HK-2 (cell line): Measurements from ENCODE around the gene GLIS1.

Source experiments
- DNase-seq: peaks from one replicate; pipeline ENCODE4 v3.0.0-alpha.2; 2018; ENCODE audit not compliant: unreplicated experiment

GLIS1 gene

DNA sequence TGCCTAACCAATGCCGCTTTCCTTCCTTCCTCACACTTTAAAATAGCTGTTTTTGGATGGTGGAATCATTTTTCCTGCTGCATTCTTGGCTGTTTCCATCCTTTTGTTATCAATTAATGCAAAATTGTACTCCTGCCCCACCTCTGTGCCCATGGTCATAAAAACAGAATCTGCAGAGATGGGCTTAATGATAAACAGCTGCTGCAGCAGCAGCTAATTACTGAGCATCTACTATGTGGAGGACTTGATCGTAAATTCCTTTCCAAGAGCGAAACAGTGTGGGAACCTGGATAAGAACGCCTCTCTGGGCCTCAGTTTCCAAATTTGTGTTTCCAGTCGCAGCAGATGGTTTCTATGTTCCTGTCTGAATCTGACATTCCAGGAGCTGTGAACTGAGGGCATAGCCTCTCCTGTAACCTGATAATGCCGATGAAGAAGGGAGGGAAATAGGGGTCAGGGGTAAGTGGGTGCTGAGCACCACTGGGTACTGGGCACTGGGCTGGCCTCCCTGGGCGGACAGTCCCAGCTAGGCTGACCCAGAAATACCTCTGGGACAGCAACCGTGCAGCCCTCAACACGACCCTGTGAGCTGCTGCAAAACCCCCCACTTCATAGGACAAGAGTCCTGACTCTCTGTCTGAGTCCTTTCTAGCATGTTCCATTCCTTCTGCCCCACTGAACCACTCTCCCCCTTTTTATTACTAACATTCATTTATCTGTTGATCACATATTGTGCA is 158.1 kb downstream of the GLIS1 start:
- no peak for DNase-seq

DNA sequence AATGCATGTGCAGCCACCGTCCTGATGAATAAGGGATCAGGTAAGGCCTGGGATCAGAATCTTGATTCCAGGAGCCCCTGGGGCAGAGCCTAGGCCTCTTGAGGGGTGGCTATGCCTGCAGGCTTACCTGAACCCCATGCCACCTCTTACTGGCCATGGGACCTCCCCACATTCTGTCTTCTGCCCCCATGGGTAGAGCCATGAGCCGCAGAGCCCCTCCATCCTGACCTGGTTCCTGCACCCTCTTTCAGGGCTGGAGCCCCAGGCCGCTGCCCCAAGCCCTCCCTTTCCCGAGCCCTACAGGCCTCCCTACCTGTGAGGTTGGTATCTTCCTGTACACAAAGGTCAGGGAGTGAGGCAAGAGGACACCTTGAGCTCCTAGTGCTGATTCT is 159.0 kb downstream of the GLIS1 start:
- no peak for DNase-seq

DNA sequence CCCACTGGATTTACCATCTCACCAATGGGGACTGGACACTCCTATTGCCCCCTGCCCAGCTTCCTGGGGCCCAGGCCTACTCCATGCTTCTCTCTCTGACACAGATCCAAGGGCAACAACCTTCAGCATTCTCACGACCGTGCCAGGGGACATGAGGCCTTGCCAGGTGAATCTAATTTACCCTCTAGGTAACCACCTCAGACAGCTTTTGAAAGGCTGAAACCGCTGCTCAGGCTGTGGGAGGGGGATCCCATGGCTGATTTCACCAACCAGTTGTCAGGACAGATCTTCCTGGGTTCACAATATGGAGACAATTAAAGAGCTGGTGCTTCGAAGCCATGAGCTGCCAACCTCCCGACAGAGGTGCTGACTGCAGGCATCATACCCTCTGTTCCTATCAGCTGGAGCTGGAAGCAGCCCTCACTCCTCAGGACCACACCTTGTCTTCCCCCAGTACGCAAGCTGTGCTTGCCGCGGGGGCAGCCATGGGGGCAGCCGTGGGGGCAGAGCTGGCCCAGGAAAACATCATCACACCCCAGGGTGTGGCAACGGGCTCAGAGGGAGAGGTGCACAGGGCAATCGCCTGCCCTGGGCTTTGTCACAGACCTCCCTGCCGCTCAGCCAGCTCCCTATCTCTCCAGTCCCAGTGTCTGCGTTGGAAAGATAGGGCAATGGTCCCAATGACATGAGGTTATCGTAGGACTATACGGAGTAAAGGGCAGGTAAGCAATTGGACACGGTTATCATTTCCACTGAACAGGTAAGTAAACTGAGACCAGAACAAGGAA is 159.5 kb downstream of the GLIS1 start:
- DNase-seq = no peak

DNA sequence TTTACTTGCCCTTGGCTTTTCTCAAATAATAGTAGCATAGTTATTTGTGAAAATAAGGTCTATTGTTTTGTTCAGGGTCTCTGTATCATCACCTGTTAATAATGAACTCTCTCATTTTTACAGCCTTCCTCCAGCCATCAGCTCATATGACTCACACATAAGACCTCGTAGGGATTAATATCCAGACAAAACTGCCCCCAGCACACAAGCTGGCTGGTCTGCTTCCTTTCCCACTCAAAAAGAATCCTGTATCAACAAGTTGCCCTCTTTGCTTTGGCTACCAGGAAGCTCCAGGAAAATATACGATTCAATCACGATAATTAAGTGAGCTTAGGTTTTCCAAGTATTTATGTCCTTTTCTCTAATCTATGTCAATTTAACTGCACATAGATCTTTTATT is 160.6 kb downstream of the GLIS1 start:
- no peak for DNase-seq

DNA sequence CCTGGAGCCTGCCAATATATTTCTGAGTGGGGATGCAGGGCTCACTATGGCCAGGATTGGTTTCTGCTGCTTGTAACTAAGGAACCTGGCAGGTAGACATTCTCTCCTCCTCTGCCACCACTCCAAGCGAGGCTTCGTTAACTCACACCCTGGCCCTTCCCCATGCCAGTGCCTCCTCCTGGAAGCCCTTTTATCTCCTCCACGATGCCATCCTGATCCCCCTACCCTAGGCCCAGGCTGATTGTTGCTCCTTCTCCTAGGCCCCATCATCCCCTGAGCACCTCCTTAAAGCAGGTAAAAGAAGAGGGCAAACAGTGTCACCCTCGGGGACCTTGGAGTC is 161.2 kb downstream of the GLIS1 start:
- no peak for DNase-seq

DNA sequence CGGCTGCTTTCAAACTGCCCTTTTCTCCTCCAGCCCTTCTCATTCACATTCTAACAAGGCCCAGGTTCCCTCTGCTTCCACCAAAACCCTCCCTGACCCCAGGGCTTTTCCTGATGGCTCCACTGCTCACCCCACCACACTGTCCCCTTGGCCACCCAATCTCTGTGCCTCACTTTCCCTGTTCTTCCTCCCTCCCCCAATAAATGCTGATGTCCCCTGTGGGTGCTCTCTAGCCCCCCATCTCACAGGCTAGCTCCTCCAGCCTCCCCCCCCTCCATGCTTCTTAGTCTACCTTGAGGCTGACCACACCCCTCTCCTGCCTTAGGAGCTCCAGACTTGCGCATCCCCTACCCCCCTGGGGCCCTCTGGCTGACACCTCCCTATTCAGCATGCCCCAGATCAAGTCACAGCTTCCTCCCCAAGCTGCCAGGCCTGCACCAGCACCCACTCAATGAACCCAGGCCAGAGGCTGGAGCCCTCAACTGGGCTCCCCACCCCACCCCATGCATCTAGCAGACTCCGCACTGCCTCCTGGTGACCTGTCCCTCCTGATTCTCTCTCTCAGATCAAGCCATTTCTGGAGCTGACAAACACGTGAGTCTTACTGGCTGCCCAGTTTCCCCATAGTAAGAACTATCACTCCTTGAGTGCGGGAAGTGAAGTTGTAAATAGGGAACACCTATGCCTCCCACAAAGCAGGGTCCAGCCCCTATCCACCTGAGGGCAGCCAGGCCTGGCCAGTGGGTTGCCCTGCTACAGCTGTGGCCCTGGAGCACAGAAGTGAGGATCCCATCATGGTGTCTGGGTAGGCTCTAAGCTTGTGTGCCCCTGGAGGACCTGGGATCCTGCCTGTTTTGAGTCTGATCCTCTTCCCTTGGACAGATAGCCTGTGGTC is 161.9 kb downstream of the GLIS1 start:
- DNase-seq = no peak

DNA sequence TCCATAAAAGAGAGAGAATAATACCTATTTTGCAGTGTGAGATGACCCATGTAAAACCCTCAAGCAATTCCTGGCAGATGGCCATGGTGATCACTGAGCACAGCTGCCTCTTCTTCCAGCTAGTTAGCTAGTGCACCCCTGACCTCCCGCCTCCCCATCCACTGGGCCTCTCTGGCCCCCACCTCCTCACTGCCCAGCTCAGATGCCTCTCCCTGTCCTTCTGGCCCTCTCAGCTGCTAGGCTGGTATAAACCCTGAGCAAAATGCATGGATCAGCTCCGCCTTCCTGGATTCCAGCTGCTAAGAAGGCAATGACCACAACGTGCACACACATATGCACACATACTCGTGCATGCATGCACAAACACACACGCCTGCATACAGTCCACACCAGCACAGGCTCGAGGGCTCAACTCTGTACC is 162.6 kb downstream of the GLIS1 start:
- no peak for DNase-seq

DNA sequence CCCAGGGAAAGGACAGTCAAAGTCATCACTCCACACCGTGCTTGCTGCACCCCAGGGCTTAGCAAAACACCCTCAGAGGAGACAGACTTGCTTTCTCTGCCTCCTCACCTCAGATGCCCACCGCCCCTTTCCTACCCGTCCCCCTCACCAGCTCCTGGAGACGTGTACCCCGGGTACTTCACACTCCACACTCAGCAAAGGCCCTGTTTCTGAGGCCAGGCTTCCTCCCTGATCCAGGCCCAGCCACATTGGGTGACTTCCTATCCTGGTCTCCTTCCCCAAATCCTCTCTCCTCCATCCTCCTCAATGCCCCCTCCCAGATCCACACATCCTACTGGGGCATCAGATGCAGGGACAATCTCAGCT is 163.0 kb downstream of the GLIS1 start:
- no peak for DNase-seq

DNA sequence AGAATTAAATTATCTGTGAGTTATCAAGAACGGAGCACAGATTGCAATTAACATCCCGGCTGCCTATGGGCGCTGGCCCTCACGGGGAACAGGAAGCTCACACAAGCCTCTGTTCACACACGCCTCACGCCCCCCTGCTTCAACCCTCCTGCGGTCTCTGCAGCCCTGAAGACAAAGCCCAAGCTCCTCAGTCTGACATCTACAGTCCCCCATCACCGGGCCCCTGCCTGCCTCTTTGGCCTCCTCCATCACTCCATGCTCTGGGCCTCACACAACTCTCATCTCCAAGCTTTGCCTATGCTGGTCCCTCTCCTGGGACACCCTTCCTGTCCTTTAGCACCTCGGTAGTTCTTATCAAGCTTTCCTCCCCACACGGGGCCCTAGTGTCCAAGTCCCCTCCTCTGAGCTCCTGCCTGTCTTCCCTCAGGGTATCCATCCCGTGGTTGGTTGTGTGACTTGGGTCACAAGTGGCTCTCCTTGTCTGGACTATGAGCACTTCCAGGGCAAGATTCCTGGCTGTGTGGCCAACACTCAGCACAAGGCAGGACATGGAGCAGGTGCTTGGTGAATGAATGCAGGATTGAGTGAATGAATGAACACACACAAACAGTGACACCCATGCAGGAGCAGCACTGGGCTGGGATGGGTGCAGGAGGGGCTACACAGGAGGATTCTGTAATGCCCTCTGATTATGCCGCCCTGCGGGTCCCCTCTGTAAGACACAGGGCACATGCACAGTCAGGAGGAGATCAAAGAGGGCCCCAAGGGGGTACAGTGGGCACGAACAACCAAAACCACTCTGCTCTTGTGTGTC is 163.6 kb downstream of the GLIS1 start:
- no peak for DNase-seq

DNA sequence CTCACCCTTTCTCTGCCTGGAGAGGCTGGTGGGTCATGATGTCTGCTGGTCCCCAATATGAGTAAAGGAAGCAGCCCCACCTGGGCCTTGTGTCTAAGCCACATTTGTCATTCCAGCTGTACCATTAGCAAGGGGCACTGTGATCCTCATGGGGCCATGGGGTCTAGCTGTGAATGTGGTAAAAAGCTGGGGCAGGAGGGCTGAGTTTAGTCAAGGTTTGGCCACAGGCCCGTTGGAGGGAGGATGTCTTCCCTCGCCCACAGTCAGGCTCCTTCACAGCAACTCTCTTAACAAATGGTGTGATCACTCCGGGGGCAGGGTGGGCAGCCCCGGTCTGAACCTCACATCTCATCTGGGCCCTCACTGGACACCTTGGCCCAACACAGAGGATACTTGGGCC is 164.3 kb downstream of the GLIS1 start:
- no peak for DNase-seq

DNA sequence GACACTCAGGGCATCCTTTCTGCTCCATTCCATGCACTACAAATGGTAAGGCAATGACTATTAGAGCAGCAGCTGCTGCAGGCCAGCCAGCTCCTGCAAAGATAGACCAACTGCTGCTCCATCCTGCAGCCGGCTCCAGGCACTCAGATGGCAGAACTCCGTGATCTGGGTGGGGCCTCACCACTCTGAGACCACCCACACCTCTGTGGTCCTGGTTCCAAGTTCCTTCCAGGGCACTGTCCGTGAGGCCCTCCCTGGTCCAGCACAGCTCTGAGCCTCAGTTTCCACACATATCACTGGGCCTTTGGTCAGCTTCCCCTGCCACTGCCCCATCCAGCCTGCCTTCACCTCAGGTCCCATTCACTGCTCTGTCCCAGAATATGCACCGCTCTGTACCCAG is 165.0 kb downstream of the GLIS1 start:
- no peak for DNase-seq

DNA sequence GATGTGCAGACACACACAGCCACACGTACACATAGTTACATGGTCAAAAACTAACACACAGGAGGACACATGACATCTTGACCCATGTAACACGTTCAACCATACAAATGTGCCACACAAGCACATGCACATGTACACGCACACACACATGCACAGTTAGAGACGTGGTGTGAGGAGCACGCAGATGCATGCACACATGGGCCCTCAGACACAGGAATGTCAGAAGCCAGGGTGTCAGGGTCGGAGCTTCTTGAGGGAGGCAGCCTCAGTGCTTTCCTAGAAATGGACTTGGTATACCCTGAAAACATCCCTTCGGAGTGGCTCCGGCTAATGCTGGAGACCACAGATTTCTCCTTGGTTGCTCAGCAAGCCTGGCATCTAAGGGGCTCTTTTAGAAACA is 165.4 kb downstream of the GLIS1 start:
- no peak for DNase-seq

DNA sequence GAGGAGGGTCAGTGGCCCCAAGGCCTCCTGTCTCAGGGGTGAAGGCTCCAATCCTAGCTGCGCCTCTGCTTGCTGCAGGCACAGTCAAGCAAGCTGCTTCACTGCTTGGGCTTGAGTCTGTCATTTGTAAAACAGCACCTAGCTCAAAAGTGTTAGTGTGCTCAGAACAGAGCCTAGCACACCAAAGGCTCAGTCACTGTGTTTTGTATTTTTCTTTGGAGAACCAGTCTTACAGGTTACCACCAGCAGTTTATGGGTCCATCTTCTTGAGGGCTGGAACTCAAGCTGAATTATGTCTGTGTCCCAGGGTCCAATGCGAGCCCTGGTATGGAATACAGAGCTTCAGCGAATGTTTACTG is 166.2 kb downstream of the GLIS1 start:
- no peak for DNase-seq

DNA sequence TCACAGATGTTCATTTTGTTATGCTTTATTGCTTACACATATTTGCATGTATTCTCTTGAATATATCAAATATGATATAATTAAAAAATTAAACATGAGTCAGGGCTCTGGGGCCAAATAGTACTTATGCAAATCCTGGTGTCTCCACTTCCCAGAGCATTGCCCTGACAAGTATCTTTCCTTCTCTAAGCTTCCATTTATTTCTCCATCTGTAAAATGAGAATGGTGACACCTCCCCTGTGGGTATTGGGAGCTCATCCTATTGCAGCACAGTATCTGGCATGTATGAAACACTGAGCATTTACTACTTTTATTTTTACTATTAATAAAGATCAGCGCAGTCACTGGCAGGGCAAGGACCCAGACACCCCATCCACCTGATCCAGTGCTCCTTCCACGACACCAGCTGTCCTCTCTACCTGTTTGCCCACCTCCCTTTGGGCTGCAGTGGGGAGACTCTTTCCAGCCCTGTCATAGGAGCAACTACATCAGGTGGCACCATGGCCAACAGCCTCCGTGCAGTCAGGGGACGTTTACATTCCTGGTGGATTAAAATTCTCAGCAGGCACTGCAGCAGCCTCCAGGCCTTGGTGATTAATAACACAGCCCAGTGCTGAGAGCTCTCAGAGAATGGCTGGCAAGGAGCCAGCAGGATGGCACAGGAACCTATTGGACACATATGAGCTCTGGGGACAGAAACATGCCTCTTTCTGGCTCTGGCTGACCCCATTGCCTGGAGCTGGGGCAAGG is 166.7 kb downstream of the GLIS1 start:
- DNase-seq = peak; percentile 56

DNA sequence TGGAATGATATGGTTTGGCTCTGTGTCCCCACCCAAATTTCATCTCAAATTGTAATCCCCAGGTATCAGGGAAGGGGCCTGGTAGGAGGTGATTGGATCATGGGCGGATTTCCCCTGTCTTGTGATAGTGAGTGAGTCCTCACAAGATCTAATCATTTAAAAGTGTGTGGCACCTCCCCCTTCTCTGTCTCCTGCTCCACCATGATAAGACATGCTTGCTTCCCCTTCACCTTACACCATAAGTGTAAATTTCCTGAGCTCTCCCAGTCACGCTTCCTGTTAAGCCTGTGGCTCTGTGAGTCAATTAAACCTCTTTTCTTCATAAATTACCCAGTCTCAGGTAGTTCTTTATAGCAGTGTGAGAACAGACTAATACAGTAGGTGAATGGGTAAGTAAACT is 170.4 kb downstream of the GLIS1 start:
- no peak for DNase-seq

DNA sequence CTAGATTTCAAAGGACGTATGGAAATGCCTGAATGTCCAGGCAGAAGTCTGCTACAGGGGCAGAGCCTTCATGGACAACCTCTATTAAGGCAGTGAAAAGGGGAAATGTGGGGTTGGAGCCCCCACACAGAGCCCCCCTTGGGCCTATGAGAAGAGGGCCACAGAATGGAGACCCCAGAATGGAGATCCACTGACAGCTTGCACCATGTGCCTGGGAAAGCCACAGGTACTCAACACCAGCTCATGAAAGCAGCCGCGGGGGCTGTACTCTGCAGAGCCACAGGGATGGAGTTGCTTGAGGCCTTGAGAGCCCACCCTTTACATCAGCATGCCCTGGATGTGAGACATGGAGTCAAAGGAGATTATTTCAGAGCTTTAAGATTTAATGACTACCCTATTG is 171.1 kb downstream of the GLIS1 start:
- no peak for DNase-seq

DNA sequence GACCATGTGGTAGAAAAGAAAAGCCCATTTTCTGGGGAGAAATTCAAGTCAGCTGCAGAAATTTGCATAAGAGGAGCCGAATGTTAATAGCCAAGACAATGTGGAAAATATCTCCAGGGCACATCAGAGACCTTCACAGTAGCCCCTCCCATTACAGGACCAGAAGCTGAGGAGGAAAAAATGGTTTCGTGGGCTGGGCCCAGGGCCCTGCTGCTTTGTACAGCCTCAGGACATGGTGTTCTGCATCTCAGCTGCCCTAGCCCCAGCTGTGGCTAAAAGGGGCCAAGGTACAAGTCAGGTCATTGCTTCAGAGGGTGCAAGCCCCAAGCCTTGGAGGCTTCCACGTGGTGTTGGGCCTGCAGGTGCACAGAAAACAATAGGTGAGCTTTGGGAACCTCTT is 171.5 kb downstream of the GLIS1 start:
- no peak for DNase-seq

DNA sequence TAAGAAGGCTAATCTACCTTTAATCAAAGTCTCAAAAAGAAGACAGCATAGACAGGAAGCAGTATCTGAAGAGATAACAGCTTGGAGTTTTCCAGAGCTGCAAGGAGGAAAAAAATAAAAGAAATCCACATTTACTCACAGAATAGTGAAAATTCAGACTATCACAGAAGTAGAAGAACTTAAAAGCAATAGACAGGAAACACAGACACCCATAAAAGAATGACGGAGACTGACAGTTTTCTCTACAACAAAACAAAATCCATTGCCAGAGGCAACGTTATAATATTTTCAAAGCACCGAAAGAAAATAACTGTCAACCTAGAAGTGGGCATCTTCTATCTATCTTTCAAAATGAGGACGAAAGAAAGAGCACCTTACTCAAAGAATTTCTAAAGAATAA is 175.4 kb downstream of the GLIS1 start:
- DNase-seq = no peak

DNA sequence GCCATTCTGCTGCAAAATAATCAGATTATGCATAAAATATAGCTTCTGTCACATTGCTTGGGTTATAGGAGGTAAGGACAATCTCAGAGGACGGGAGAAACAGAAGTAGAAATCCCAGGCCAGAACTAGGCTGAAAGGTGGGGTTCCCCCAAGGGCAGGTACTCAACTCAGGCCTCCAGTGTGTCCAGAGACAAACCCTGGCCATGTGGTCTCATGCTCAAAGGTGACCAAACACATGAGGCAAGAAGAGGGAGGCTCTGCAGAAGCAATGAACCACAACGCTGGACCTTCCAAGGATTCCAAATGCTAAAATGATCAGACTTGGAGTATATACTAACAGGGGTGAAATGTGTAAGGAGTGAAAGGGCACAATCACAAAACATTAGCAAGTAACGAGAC is 176.0 kb downstream of the GLIS1 start:
- DNase-seq = no peak

DNA sequence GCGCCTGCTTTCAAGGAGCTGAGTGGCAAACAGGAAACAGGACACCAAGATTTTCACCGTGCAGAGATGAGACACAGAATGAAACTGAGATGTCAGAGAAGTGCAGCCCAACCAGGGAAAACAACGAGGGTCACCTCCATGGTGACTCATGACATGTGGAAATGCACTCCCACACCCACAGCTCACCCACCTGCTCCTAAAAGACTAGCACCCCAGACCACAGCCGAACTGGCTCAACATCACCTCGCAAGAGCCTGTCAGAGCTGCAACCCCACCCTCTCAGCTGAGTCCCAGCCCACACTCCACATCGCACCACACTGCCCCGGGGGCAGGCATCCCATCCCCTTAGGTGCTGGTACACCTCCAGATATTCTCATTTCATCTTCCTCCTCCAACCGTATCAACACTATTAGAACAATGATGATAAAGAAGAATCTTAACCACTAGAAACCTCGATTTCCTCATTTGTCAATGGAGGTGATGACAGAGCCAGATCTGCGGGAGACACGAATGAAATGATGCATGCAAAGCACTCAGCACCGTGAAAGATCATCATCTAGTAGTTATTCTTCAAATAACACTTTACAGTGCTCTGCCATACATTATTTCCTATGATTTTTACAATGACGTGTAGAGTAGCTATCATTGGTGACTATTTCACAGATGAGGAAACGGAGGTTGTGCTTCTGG is 176.5 kb downstream of the GLIS1 start:
- DNase-seq = no peak
